ENCODE data around the gene ARID1B. TPM values are rescaled to one million over a fixed set of nuclear protein-coding genes. Genes with fewer than 3 reads are reported as not detected.

The ARID1B gene
- total RNA-seq, 2 donors from 2014 or later = 62.9 to 71.6 TPM

GRCh38 chr6:157194643-157195042 lies 417.5 kb downstream of the ARID1B start:
- Mint-ChIP-seq H3K4me3 (no peak overlapping the region), H3K4me1 (ENCODE audit: low read depth) (peaks cover 16% of the 10 kb centered on the region), H3K36me3 (ENCODE audit: insufficient read depth in 2 of 2) (peaks cover 6 to 15% of the 10 kb centered on the region in 2 donors), H3K27me3 (ENCODE audit: low read depth) (no peaks in the 10 kb centered on the region), H3K27ac (no peak overlapping the region), H3K9me3 (no peaks in the 10 kb centered on the region)
- DNase-seq (no peak), ATAC-seq (replicated peaks in 1 of 2) (no peak)

GRCh38 chr6:157196391-157196790 lies 419.2 kb downstream of the ARID1B start:
- Mint-ChIP-seq H3K9me3 (no peaks in the 10 kb centered on the region), H3K27ac (no peak overlapping the region), H3K4me1 (ENCODE audit: low read depth) (peaks cover 16% of the 10 kb centered on the region), H3K36me3 (ENCODE audit: insufficient read depth in 2 of 2) (peaks cover 4 to 9% of the 10 kb centered on the region in 2 donors), H3K27me3 (ENCODE audit: low read depth) (no peaks in the 10 kb centered on the region), H3K4me3 (no peak overlapping the region)
- no peak for ATAC-seq (replicated peaks in 1 of 2)
- no peak for DNase-seq

- DNase-seq (no peak), ATAC-seq (replicated peaks in 1 of 2) (no peak)
- H3K4me3 Mint-ChIP-seq = no peak overlapping the region
- H3K4me1 Mint-ChIP-seq (ENCODE audit: low read depth) = peaks cover 6% of the 10 kb centered on the region
- H3K9me3 Mint-ChIP-seq = no peaks in the 10 kb centered on the region
- no peaks in the 10 kb centered on the region for H3K27me3 Mint-ChIP-seq (ENCODE audit: low read depth)
- peaks cover 5 to 10% of the 10 kb centered on the region in 2 donors for H3K36me3 Mint-ChIP-seq (ENCODE audit: insufficient read depth in 2 of 2)
- H3K27ac Mint-ChIP-seq = no peak overlapping the region
Measured at GRCh38 chr6:157198425-157199279, 421.5 kb downstream of the ARID1B start.

- no peak for DNase-seq
- Mint-ChIP-seq H3K4me1 (ENCODE audit: low read depth) (no peaks in the 10 kb centered on the region), H3K9me3 (no peaks in the 10 kb centered on the region), H3K27me3 (ENCODE audit: low read depth) (no peaks in the 10 kb centered on the region), H3K36me3 (ENCODE audit: insufficient read depth in 2 of 2) (peaks cover 5 to 15% of the 10 kb centered on the region in 2 donors), H3K4me3 (no peak overlapping the region), H3K27ac (no peak overlapping the region)
- no peak for ATAC-seq (replicated peaks in 1 of 2)
Measured at GRCh38 chr6:157200117-157200516, 422.9 kb downstream of the ARID1B start.

- H3K4me3 Mint-ChIP-seq = no peak overlapping the region
- H3K27me3 Mint-ChIP-seq (ENCODE audit: low read depth) = no peaks in the 10 kb centered on the region
- ATAC-seq (replicated peaks in 1 of 2) = no peak
- H3K36me3 Mint-ChIP-seq (ENCODE audit: insufficient read depth in 2 of 2) = peaks cover 5 to 16% of the 10 kb centered on the region in 2 donors
- DNase-seq = no peak
- no peaks in the 10 kb centered on the region for H3K4me1 Mint-ChIP-seq (ENCODE audit: low read depth)
- H3K27ac Mint-ChIP-seq = no peak overlapping the region
- H3K9me3 Mint-ChIP-seq = no peaks in the 10 kb centered on the region
Measured at GRCh38 chr6:157200611-157201010, 423.4 kb downstream of the ARID1B start.

GRCh38 chr6:157201083-157201482 lies 423.9 kb downstream of the ARID1B start:
- H3K36me3 Mint-ChIP-seq (ENCODE audit: insufficient read depth in 2 of 2) = peaks cover 5 to 21% of the 10 kb centered on the region in 2 donors
- H3K27ac Mint-ChIP-seq = no peak overlapping the region
- DNase-seq (no peak), ATAC-seq (replicated peaks in 1 of 2) (no peak)
- no peaks in the 10 kb centered on the region for H3K27me3 Mint-ChIP-seq (ENCODE audit: low read depth)
- no peak overlapping the region for H3K4me3 Mint-ChIP-seq
- H3K9me3 Mint-ChIP-seq = no peaks in the 10 kb centered on the region
- H3K4me1 Mint-ChIP-seq (ENCODE audit: low read depth) = no peaks in the 10 kb centered on the region

- peaks cover 5 to 22% of the 10 kb centered on the region in 2 donors for H3K36me3 Mint-ChIP-seq (ENCODE audit: insufficient read depth in 2 of 2)
Measured at GRCh38 chr6:157203312-157203744, 426.1 kb downstream of the ARID1B start.

GRCh38 chr6:157203764-157204163 lies 426.6 kb downstream of the ARID1B start:
- H3K36me3 Mint-ChIP-seq (ENCODE audit: insufficient read depth in 2 of 2) = peaks cover 5 to 22% of the 10 kb centered on the region in 2 donors
- no peak for ATAC-seq (replicated peaks in 1 of 2)
- H3K27ac Mint-ChIP-seq = no peak overlapping the region
- H3K4me1 Mint-ChIP-seq (ENCODE audit: low read depth) = no peaks in the 10 kb centered on the region
- no peaks in the 10 kb centered on the region for H3K27me3 Mint-ChIP-seq (ENCODE audit: low read depth)
- no peak overlapping the region for H3K4me3 Mint-ChIP-seq
- DNase-seq = no peak
- no peaks in the 10 kb centered on the region for H3K9me3 Mint-ChIP-seq

More at GRCh38 chr6:157203312-157203744, 426.1 kb downstream of the ARID1B start:
- Mint-ChIP-seq H3K4me3 (no peak overlapping the region), H3K9me3 (no peaks in the 10 kb centered on the region), H3K27ac (no peak overlapping the region), H3K4me1 (ENCODE audit: low read depth) (no peaks in the 10 kb centered on the region), H3K27me3 (ENCODE audit: low read depth) (no peaks in the 10 kb centered on the region)
- DNase-seq (no peak), ATAC-seq (replicated peaks in 1 of 2) (no peak)

- H3K36me3 Mint-ChIP-seq (ENCODE audit: insufficient read depth in 2 of 2) = peaks cover 5 to 22% of the 10 kb centered on the region in 2 donors
- no peak overlapping the region for H3K4me3 Mint-ChIP-seq
- H3K27ac Mint-ChIP-seq = no peak overlapping the region
- no peaks in the 10 kb centered on the region for H3K4me1 Mint-ChIP-seq (ENCODE audit: low read depth)
- no peak for ATAC-seq (replicated peaks in 1 of 2)
- H3K9me3 Mint-ChIP-seq = no peaks in the 10 kb centered on the region
- no peaks in the 10 kb centered on the region for H3K27me3 Mint-ChIP-seq (ENCODE audit: low read depth)
- no peak for DNase-seq
Measured at GRCh38 chr6:157205473-157206358, 428.5 kb downstream of the ARID1B start.

- Mint-ChIP-seq H3K27me3 (ENCODE audit: low read depth) (no peaks in the 10 kb centered on the region), H3K36me3 (ENCODE audit: insufficient read depth in 2 of 2) (peaks cover 1 to 18% of the 10 kb centered on the region in 2 donors), H3K4me1 (ENCODE audit: low read depth) (no peaks in the 10 kb centered on the region), H3K27ac (no peak overlapping the region), H3K4me3 (no peak overlapping the region), H3K9me3 (no peaks in the 10 kb centered on the region)
- ATAC-seq (replicated peaks in 1 of 2) = no peak
- no peak for DNase-seq
Measured at GRCh38 chr6:157206359-157206815, 429.2 kb downstream of the ARID1B start.

GRCh38 chr6:157207521-157208076 lies 430.4 kb downstream of the ARID1B start:
- Mint-ChIP-seq H3K27ac (no peak overlapping the region), H3K36me3 (ENCODE audit: insufficient read depth in 2 of 2) (peaks cover 0 to 16% of the 10 kb centered on the region in 2 donors)

GRCh38 chr6:157209865-157210530 lies 432.8 kb downstream of the ARID1B start:
- Mint-ChIP-seq H3K36me3 (ENCODE audit: insufficient read depth in 2 of 2) (peaks cover 0 to 8% of the 10 kb centered on the region in 2 donors), H3K27me3 (ENCODE audit: low read depth) (no peaks in the 10 kb centered on the region), H3K4me1 (ENCODE audit: low read depth) (no peaks in the 10 kb centered on the region), H3K27ac (peak overlapping the region; percentile 21), H3K4me3 (no peak overlapping the region), H3K9me3 (no peaks in the 10 kb centered on the region)
- ATAC-seq (replicated peaks in 1 of 2) = peak; percentile 54 to 76
- no peak for DNase-seq

More at GRCh38 chr6:157207521-157208076, 430.4 kb downstream of the ARID1B start:
- H3K4me3 Mint-ChIP-seq = no peak overlapping the region
- ATAC-seq (replicated peaks in 1 of 2) (no peak), DNase-seq (no peak)
- H3K4me1 Mint-ChIP-seq (ENCODE audit: low read depth) = no peaks in the 10 kb centered on the region
- no peaks in the 10 kb centered on the region for H3K9me3 Mint-ChIP-seq
- no peaks in the 10 kb centered on the region for H3K27me3 Mint-ChIP-seq (ENCODE audit: low read depth)
